RPMI8226 (cell line): ENCODE measurements around the gene PYROXD2.
A peak's percentile ranks its signal among the peaks of the same experiment; 100 is the strongest.
"Not testable (repeated sequence)": the region's sequence is repeated elsewhere in the genome, so short reads cannot be mapped to it uniquely, and the experiment has no call there.

ENCODE experiments used
- DNase-seq: peaks from one replicate; pipeline ENCODE4 v3.0.0-alpha.2; 2015

The PYROXD2 gene

DNA sequence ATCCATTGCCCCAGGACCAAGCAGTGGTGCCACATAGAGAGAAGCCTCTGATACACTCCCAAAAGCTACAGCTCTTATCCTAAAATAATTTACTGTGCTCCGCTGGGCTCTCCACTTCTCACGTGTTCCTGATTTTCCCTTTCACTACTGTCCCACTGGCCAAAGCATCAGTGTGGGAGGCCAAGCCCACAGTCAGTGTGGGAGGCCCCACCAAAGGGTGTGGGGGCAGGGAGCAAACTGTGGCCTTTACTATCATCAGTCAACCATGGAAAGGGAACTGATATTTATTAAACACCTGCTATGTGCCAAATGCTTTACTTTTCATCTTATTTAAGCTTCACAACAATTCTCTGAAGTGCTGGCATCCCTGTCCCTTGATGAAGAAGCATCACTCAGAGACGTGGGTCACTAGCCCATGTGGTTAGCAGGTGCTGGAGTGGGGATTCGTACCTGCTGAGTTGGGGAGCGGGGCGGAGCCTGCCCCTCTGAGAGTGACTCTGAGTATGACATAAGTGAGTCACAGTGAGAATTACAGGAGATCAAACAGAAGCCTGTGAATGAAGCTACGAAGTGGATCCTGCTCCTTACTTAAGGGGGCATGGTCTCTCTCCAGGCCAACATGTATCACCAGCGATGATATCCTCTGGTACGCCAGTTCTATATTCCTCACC lies 50.4 kb downstream of the PYROXD2 start:
- no peak for DNase-seq

DNA sequence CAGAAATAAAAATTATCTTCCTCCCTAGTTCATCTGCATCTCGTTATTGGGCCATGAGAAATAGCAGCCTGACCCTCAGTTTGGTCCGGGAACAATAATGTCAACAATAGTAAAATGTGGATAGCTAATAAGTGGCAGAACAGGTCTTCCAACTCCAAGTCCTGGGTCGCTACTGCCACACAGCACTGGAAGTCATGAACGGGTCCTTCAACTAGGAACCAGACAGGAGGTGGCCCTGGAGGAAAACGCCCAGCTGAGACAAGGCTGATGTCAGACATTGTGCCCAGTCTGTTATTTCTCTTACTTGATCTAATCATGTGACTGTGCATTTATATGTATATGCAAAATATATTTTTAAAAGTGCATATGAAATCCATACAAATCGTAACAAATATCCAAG lies 51.8 kb downstream of the PYROXD2 start:
- no peak for DNase-seq

DNA sequence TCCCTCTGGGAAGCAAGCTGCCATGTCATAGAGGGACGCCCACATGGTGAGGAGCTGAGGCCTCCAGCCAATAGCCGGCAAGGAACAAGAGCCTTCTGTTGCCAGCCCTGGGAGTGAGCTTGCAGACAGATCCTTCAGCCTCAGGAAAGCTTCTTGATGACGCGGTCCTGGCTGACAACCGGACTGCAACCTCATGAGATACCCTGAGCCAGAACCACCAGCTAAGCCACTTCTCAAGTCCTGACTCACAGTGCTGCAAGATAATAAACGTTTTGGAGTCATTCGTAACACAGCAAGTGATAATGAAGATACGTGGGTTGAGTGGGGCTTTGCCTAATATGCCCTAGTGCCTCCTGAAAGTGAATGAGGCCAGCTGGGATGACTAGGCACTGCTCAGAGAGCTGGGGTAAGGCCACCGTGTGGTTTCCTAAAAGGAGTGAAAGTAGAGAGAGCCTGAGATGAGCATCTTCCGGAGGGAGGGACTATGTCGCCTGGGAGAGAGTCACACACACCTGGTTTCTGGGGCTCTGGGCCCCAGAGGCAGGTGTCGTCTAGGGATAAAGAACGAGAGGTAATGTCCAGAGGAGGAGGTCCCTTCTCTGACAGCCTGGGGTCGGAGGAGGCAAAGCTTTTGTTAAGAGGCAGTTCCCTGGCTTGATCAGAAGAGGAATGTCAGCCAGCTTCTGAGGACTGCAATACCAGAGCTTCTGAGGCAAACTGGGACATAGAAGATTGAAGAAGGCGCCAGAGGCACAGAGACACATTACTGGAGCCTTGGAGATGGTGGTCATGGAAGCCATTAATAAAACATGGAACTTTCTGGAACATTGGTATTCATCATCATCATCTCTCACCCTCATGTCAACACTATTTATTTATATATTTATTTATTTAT lies 53.6 kb downstream of the PYROXD2 start:
- DNase-seq = peak; percentile 67

DNA sequence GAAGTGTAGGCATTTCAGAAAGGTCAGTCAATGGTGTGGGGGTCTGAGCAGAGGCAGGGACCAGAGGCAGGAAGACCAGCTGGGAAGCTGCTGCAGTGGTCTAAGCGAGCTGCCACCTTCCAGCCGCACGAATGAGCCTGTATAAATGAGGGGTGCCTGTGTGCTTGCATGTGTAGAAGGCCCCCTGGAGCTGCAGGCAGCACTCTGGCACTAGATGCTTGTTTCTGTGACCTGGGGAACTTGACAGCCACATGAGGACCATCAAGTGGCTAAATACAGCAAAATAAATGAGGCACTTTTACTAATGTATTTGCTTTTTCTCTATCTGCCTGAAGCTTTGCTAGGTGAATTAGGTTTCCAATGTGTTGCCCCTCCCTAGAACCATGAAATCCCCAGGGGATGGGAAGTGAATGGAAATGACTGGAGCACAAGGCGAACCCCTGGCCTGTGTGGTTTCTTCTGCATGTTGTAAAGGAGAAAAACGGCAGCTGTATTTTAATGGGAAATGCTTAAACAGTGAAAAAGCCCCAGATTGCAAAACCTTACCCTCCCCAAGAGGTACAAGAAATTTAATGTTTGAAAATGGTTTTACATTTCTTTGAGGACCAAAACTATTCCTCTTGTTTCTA lies 57.7 kb downstream of the PYROXD2 start:
- no peak for DNase-seq

DNA sequence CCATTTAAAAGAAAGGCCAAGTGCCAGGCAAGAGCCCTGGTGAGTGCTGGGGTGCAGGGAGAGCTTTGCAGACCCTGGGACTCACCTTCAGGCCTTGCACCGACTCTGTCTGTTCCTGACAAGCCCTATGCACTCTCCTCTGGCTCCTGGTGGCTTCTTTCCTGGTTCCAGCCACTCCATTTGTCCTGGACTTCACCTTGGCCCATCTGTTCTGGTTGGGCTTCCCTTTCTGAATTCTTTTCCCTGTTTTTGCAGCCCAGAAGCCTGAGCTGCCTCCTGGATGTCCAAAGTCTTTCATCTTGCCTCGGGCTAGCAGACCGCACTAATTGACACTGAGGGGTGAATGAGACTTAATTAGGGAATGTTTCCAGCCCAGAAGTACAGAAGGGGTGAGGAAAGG lies 60.5 kb downstream of the PYROXD2 start:
- no peak for DNase-seq

DNA sequence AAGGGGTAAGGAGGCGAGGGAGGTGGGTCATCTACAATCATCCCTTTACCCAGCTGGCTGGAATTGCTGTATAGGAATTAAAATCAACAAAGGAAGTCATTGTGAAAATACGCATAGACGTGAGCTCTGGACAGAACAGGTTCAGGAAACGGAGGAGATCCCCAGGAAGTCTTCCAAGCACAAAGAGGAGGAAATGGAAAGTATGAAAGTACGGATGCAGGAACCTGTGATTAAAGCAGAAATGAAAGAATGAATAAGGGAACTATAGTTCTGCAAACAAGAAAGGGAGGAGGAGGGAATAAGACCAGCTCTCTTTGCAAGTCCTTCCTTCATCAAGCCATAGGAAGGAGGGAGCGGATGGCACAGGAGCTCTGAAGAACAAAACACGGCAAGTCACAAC lies 61.8 kb downstream of the PYROXD2 start:
- DNase-seq = no peak

DNA sequence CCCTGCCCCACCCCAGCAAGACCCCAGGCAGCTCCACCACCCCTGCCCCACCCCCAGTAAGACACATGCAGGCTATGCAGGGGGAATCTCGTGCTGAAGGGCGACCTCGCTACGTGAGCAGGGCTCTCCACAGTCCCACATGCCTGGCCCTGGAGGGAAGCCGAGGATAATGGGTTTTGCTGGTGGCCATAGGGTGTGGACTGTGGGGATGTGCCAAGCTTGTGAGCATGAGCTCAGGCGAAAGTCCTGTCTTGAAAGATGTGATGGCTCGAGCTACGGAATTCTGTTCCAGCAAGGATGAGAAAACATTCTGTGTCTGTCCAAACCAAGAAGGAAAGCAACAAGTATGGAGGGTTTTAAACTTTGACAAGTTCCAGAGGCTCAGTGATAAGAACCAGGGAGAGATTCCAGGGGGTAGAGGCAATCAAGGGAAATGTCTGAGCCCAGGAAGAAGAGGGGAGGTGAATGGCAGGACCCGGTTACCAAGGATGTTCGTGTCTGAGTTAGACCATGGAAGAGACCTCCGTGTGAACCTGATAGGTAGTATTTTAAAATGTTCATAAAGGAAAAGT lies 63.1 kb downstream of the PYROXD2 start:
- DNase-seq = no peak

DNA sequence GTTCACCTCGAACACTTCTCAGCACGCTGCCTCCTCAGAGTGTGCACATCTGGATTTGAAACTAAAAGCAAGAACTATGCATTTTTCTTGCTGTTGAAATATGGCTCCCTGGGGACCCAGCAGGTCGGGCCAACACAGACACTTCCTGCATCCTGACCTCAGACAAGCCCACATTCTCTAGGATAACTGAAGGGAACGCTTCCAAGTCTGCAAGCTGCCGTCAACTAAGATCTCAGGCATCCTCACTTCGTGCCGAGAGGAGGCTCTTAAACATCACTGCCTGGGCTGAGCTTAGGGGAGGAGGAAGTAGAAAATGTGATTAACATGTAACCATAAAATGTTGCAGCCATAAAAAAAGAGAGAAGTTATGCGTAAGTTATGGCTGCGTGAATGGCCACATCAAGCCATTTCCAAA lies 65.5 kb downstream of the PYROXD2 start:
- DNase-seq = no peak

DNA sequence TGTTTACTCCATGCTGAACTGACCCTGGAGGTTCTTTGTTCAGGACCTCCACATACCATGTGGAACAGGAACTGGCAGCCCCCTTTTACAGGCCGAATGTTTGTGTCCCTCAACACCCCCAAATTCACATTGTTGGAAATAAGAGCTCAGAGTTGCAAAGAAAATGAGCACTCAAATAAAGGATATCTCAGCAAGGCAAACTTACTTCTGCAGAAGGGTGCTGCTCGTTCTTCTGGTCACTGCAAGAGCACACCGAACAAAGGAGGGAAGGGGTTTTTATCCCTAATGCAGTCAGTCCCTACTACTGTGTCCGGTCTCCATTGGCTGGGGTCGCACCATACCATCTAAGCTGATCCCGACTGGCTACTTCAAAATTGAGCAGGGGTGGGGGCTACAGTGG lies 68.1 kb downstream of the PYROXD2 start:
- DNase-seq = no peak

DNA sequence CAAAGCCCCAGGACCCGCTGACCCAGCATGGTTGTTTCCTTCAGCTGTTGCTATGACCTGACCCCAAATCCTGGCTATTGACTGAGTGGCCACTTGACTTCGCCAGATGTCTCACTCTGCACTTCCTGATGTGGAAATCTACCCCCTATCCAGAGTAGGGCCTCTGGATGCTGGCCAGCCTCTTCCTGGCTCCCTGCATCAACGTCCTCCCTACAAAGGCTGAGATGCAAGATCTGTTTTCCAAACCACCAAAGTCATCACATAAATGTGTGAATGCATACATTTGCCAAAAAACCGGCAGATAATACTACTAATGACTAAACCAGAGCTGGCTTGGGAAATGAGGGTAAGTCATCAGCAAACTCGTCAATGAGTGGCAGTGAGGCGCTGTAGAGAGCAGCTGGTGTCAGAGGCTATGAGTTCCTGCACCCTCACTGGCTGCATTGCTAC lies 70.4 kb downstream of the PYROXD2 start:
- no peak for DNase-seq

DNA sequence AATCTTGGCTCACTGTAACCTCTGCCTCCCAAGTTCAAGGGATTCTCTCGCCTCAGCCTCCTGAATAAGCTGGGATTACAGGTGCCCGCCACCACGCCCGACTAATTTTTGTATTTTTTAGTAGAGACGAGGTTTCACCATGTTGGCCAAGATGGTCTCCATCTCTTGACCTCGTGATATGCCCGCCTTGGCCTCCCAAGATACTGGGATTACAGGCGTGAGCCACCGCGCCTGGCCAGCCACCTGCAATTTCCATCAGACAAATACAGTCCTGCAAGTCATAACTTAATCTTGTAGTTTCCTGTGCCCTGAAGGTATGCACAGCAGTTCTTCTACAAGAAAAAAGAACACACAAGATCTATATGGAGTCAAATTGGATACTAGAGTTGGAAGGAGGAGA lies 73.3 kb downstream of the PYROXD2 start:
- DNase-seq = not testable (repeated sequence)

DNA sequence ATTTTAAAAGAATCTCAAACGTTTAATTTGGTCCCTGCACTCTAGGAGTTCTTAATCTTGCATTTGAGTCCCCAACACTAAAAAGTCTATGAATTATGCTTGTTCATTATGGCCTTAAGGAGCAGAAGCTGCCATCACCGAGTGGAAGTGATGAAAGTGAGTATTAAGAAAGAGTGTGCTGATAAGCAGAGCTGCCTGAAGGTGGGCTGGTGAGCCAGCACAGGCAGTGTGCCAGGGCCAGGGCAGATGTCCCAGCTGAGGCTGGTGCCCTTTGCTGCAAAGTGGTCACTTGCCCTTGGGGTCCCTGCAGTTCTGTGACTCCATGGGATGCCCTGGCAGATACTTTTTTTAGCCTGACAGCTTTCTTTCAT lies 74.1 kb downstream of the PYROXD2 start:
- DNase-seq = peak; percentile 37

DNA sequence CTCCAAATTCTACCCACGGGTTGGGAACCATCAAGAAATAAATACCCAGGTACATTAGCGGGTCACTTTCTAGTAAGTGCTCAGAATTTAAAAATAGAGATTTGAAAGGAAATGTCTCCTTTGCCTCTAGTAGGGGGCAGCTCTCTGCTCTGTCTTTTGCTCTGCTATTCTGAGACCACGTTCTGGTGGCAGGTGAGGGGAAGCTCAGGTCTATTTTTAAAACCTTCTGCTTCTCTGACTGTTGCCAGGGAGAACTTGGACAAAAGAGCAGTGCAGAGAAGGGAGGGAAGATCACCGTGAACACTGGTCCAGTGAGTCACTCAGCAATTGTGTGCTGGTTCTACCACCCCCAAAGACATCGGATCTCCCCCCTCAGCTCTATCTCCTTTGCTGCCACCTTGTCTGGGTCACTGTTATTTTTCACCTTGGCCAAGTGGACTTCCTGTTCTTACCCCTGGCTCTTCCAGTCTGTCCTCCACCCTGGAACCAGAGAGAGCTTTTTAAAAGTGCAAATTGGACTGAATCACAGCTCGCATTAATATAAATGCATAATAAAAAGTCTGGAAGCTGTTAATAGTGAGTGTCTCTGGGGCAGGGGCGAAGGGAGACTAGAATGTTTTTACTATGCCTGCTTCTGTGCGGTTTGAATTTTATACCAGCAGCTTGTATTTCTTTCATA lies 74.6 kb downstream of the PYROXD2 start:
- DNase-seq = peak; percentile 37

DNA sequence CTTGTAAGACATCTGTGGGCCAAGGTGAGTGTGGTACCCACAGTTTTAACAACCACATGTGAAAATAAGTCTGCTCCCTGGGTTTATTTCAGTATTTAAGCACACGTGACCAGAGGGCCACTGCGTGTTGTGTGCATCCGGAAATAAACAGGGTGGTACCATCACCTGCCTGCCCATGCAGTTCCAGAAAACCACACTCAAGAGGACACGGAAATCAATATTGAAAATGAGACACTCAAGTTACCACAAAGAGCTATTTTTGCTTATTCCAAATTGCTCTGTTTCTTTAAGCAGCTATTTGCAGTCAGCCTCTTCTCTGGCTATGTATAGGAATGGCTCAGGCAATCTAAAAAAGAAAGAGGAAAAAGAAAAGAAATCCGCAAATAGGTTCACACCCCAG lies 75.2 kb downstream of the PYROXD2 start:
- peak; percentile 58 for DNase-seq

DNA sequence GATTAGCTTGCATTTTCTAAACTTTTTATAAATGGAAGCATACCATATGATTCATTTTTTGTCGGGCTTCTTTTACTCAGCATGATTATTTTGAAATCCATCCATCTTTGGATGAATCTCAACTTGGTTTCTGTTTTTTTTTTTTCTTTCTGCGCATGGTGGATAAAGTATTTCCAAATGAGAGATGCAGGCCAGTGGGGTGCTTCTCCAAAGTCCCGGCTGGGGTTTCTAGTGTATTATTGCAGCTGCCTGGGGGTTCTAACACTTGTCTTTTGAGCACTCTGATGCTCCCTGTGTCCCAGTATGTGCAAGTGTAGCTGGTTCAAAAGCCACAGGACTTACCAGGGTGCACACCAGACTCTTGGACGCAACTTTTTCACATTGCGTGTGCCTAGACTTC lies 76.1 kb downstream of the PYROXD2 start:
- no peak for DNase-seq

DNA sequence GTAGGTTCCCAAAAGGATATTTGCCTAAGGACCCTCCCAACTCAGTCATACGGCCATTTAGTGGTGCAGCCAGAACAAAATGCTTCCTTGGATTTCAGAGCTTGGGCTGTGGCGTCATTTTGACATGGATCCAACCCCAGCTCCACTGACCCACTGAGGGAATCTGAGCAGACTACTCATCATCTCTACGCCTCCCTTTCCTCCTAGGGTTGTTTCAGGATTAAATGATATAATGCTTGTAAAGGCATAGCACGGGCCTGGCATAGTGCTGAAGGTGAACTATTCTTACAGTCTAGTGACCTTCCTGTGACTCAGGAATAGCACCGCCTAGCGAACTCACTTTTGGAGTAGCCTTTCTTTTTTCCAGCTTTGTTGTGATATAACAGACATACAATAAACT lies 76.7 kb downstream of the PYROXD2 start:
- DNase-seq = no peak

DNA sequence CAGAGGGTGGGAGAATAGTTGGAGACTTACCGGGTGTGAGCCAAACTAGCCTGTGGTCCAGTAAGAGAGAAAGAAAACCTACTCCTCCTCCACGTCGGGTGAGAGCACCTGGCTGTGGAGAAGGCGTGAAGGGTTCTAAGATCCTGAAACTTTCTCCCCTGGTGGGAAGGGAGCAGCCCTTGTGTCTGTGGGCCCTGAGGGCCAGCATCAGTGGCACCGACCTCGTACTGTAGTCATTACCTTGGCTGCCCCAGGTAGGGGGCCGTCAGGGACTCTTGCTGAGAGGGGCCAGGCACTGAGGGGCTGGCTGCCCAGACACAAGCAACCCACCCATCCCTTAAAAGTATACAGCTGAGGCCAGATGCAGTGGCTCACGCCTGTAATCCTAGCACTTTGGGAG lies 77.5 kb downstream of the PYROXD2 start:
- DNase-seq = no peak
